Heart right ventricle (tissue), 16 donors: Measurements from ENCODE around the gene ARAF. TPM values are rescaled to one million over a fixed set of nuclear protein-coding genes. Genes with fewer than 3 reads are reported as not detected.

Experiments
- ATAC-seq, 8 donors: fragments of 200-7000 bp; cut with Tn5 transposase; one replicate each; pipeline ENCODE4 v1.9.1; 2020; ENCODE audit warnings: mild to moderate bottlenecking in 8 of 8, moderate library complexity in 8 of 8, moderate number of reproducible peaks in 1 of 8
- DNase-seq, 2 donors: peaks; one replicate each; pipeline ENCODE4 v3.0.0-alpha.2; 2020
- H3K27ac ChIP-seq, 10 donors: fragments of 200-600 bp; sonication (generic) in 2 of 10; one replicate each; pipeline versions ENCODE4 v1.5.0 to v1.8.0; 2020 to 2022; ENCODE audit warnings: mild to moderate bottlenecking in 3 of 10
- H3K27me3 ChIP-seq, 7 donors: fragments of 200-600 bp; one replicate each; pipeline ENCODE4 v1.8.0; 2021 to 2022; ENCODE audit warnings: mild to moderate bottlenecking in 2 of 7
- H3K36me3 ChIP-seq, 9 donors: fragments of 200-600 bp; sonication (generic) in 1 of 9; one replicate each; pipeline versions ENCODE4 v1.5.0 to v1.8.0; 2020 to 2022; ENCODE audit warnings: mild to moderate bottlenecking in 2 of 9
- H3K4me1 ChIP-seq, 9 donors: fragments of 200-600 bp; sonication (generic) in 1 of 9; one replicate each; pipeline versions ENCODE4 v1.5.0 to v1.8.0; 2020 to 2022; ENCODE audit warnings: mild to moderate bottlenecking in 4 of 9
- H3K4me3 ChIP-seq, 10 donors: fragments of 200-600 bp; sonication (generic) in 2 of 10; one replicate each; pipeline versions ENCODE4 v1.5.0 to v1.8.0; 2020 to 2022; ENCODE audit warnings: mild to moderate bottlenecking in 7 of 10, moderate library complexity in 2 of 10
- H3K9me3 ChIP-seq, 11 donors: fragments of 200-600 bp in 10 of 11; sonication (generic) in 2 of 11; one replicate each; pipeline versions ENCODE4 v1.5.0 to v1.8.0; 2013 to 2022; ENCODE audit warnings: mild to moderate bottlenecking in 2 of 11, control low read depth in 1 of 11, moderate library complexity in 1 of 11
- WGBS, 2 donors: extraction: QIAGEN DNeasy Blood & Tissue Kit; methylation state at CpG; one replicate each; pipeline ENCODE4 v1.1.7; 2013; ENCODE audit warnings: inconsistent platforms in 1 of 2; 5-methylcytosine and 5-hydroxymethylcytosine counted together
- intact Hi-C, 10 donors: fragments of 100-400 bp; cut with DNase I; formaldehyde crosslinking; loops; one replicate each; pipeline versions ENCODE4 v1.11.1 to v1.14.2; 2022
- polyA plus RNA-seq, 2 donors: library from polyadenylated mRNA; stranded (reverse); fragments of 200-250 nt; gene quantifications; one replicate each; pipeline ENCODE4 v1.2.3, GENCODE V29; 2013
- total RNA-seq, 10 donors: library from RNA; stranded (reverse); fragmentation: NEBNext Ultra II Directional in 3 of 10; extraction: Animal tissue kit (Norgen Biotek cat#: 25700) in 3 of 10; gene quantifications; one replicate each; pipeline versions ENCODE4 v1.2.1 to v1.2.4, GENCODE V29; 2021 to 2023
- TF ChIP-seq, protein P1 (sequence below), 9 donors: fragments of 200-600 bp; sonication (generic) in 2 of 9; IDR thresholded peaks; one replicate each; pipeline versions ENCODE4 v1.5.0 to v1.8.0; 2021 to 2022; ENCODE audit warnings: antibody characterized with exemption in 9 of 9, mild to moderate bottlenecking in 5 of 9, moderate library complexity in 1 of 9
- donor health status: Arrhythmogenic right ventricular cardiomyopathy.
- donor health status: ischemic (EF 13 %, LVEDD 7.1; RV severe dilation, severe dysfunction).
- donor health status: healthy with polysubstance abuse.
- donor health status: DM: no; HTN: yes; CAD: no.
- donor health status: DM: no; HTN: no; CAD: no.
- donor health status: ischemic (EF 25% LVEDD 6.9; RV normal size, moderate dysfunction).
- donor health status: ischemic (EF 25% LVEDD 5.7; RV mildly dilated, moderate dysfunction).
- donor health status: healthy.
- donor health status: DM: yes; HTN: yes; CAD: no.
- donor health status: Ischemic cardiomyopathy.
- donor health status: ischemic (EF 35%, LVEDD 5.7; RV mildly dilated, moderate dysfunction).
- donor health status: nonischemic (EF 11% LVEDD 7.7; RV severe dilation, severe dysfunction).
- donor health status: DM: yes; HTN: yes; CAD: no.
- donor health status: PGD.
- donor health status: ischemic (EF 29% LVEDD 5.4; RV normal size, mild dysfunction).
- donor health status: nonischemic (EF 23%, LVEDD 6.1; RV moderate dilation, normal function).

The ARAF gene
- total and polyA plus RNA-seq, 12 donors: 45.2 to 93.1 (median 77.3) TPM

GRCh38 chrX:47578692-47579091, 17.7 kb downstream of the ARAF start:
- DNase-seq (no peak), ATAC-seq (no peak)
- Histone ChIP-seq H3K27ac (peak overlapping the region in 1 of 10 donors; percentile 78), H3K4me1 (peaks cover 0 to 29% (median 2%) of the 10 kb centered on the region in 9 donors), H3K9me3 (no peaks in the 10 kb centered on the region), H3K27me3 (peaks cover 0 to 14% (median 0%) of the 10 kb centered on the region in 7 donors), H3K4me3 (no peak overlapping the region), H3K36me3 (no peaks in the 10 kb centered on the region)
- intact Hi-C loops: loop anchor here in 1 of 10 donors (10.0 kb wide), 1 partner anchor 66 kb away; no protein-coding TSS in a partner anchor
- whole genome bisulfite sequencing, 2 donors: 37 to 39% methylated on average over 11 to 16 of the region's 16 CpGs
- TF ChIP-seq, protein P1, sequence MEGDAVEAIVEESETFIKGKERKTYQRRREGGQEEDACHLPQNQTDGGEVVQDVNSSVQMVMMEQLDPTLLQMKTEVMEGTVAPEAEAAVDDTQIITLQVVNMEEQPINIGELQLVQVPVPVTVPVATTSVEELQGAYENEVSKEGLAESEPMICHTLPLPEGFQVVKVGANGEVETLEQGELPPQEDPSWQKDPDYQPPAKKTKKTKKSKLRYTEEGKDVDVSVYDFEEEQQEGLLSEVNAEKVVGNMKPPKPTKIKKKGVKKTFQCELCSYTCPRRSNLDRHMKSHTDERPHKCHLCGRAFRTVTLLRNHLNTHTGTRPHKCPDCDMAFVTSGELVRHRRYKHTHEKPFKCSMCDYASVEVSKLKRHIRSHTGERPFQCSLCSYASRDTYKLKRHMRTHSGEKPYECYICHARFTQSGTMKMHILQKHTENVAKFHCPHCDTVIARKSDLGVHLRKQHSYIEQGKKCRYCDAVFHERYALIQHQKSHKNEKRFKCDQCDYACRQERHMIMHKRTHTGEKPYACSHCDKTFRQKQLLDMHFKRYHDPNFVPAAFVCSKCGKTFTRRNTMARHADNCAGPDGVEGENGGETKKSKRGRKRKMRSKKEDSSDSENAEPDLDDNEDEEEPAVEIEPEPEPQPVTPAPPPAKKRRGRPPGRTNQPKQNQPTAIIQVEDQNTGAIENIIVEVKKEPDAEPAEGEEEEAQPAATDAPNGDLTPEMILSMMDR (IDR thresholded peaks at IDR 0.05): no peak

GRCh38 chrX:47579537-47579936, 18.5 kb downstream of the ARAF start:
- 67 to 78% methylated on average over 9 of the region's 9 CpGs for WGBS, 2 donors
- no peaks in the 10 kb centered on the region for H3K9me3 ChIP-seq
- DNase-seq: no peak
- TF ChIP-seq, protein P1 (IDR thresholded peaks at IDR 0.05): no peak
- no peak overlapping the region for H3K4me3 ChIP-seq
- H3K4me1 ChIP-seq: peaks cover 0 to 29% (median 0%) of the 10 kb centered on the region in 9 donors
- peak in 1 of 8 donors; percentile 25 for ATAC-seq
- intact Hi-C loops: loop anchor here in 1 of 10 donors (10.0 kb wide), 1 partner anchor 65 kb away; no protein-coding TSS in a partner anchor
- peaks cover 0 to 6% (median 0%) of the 10 kb centered on the region in 7 donors for H3K27me3 ChIP-seq
- peak overlapping the region in 1 of 10 donors; percentile 78 for H3K27ac ChIP-seq
- H3K36me3 ChIP-seq: peaks cover 0 to 3% (median 0%) of the 10 kb centered on the region in 9 donors

GRCh38 chrX:47581731-47582647, 21.0 kb downstream of the ARAF start, which contains the start of gene TIMP1:
TIMP1 (plus strand) TSS chrX:47582436; CDS start chrX:47583416, 980 bp downstream.
- ATAC-seq (peak; percentile 87 to 96 (median 94)), DNase-seq (peak; percentile 85 to 89)
- Histone ChIP-seq H3K9me3 (no peaks in the 10 kb centered on the region), H3K36me3 (peaks cover 0 to 23% (median 0%) of the 10 kb centered on the region in 9 donors), H3K4me3 (peak within 1 kb of the TSS; percentile 8 to 64 (median 52)), H3K4me1 (peaks cover 0 to 27% (median 0%) of the 10 kb centered on the region in 9 donors), H3K27me3 (no peaks in the 10 kb centered on the region), H3K27ac (peak within 1 kb of the TSS in 9 of 10 donors; percentile 24 to 91 (median 81))
- TF ChIP-seq, protein P1 (IDR thresholded peaks at IDR 0.05): no peak
- WGBS, 2 donors: 7 to 15% methylated on average over 17 to 25 of the region's 28 CpGs
- intact Hi-C loops: no loop called here

GRCh38 chrX:47583240-47583861, 22.3 kb downstream of the ARAF start:
- H3K36me3 ChIP-seq: peaks cover 0 to 23% (median 0%) of the 10 kb centered on the region in 9 donors
- H3K4me3 ChIP-seq: peak overlapping the region in 7 of 10 donors; percentile 10 to 64 (median 55)
- DNase-seq: no peak
- intact Hi-C loops: no loop called here
- H3K9me3 ChIP-seq: no peaks in the 10 kb centered on the region
- no peaks in the 10 kb centered on the region for H3K27me3 ChIP-seq
- peaks cover 0 to 16% (median 0%) of the 10 kb centered on the region in 9 donors for H3K4me1 ChIP-seq
- no peak for ATAC-seq
- H3K27ac ChIP-seq: peak overlapping the region in 6 of 10 donors; percentile 28 to 91 (median 65)
- WGBS, 2 donors: 54 to 59% methylated on average over 8 of the region's 8 CpGs
- TF ChIP-seq, protein P1 (IDR thresholded peaks at IDR 0.05): no peak
